Measurements from ENCODE around the gene LAD1. TPM values are rescaled to one million over a fixed set of nuclear protein-coding genes. Genes with fewer than 3 reads are reported as not detected.

The LAD1 gene
- total RNA-seq, 5 donors from 2014 or later (not counting 1 experiment from before 2014, with no cell fraction given), result 0.53 to 1.7 (median 1.1) TPM; not detected in 2

DNA sequence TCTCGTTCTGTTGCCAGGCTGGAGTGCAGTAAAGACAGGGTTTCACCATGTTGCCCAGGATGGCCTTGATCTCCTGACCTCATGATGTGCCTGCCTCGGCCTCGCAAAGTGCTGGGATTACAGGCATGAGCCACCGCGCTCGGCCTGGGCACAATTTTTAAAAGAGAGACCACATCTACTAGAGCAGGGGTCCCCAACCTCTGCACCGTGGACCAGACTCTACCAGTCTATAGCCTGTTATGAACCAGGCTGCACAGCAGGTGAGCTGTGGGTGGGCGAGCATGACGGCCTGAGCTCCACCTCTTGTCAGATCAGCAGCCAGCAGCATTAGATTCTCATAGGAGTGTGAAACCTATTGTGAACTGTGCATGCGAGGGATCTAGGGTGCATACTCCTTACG lies 42.4 kb downstream of the LAD1 start:
- Mint-ChIP-seq H3K4me1 (no peaks in the 10 kb centered on the region), H3K27me3 (peaks cover 11 to 34% of the 10 kb centered on the region in 2 donors), H3K36me3 (no peaks in the 10 kb centered on the region), H3K9me3 (no peaks in the 10 kb centered on the region), H3K4me3 (no peak overlapping the region), H3K27ac (no peak overlapping the region)
- Histone ChIP-seq H3K4me1 (ENCODE audit: control insufficient read depth in 1 of 2, extremely low read depth in 1 of 2, insufficient read depth in 2 of 2, low read length in 2 of 2) (no peaks in the 10 kb centered on the region), H3K36me3 (ENCODE audit: control insufficient read depth in 2 of 2, extremely low read depth in 1 of 2, insufficient read depth in 1 of 2, low read length in 1 of 2) (no peaks in the 10 kb centered on the region), H3K27ac (ENCODE audit: low read length) (no peak overlapping the region), H3K4me3 (ENCODE audit: control insufficient read depth in 1 of 2, extremely low read depth in 1 of 2, low read length in 1 of 2) (no peak overlapping the region), H3K9me3 (no peaks in the 10 kb centered on the region), H3K27me3 (replicated peaks in 1 of 2; ENCODE audit: control insufficient read depth in 2 of 2, extremely low read depth in 1 of 2, insufficient read depth in 2 of 2, low read length in 1 of 2) (peaks cover 0 to 58% of the 10 kb centered on the region in 2 experiments)
- DNase-seq (no peak), ATAC-seq (replicated peaks in 1 of 4) (no peak)
- WGBS (ENCODE audit: insufficient coverage), result 78% methylated on average over 7 of the region's 11 CpGs
- CTCF ChIA-PET, result no interaction called here
- POLR2A ChIA-PET, result no interaction called here

DNA sequence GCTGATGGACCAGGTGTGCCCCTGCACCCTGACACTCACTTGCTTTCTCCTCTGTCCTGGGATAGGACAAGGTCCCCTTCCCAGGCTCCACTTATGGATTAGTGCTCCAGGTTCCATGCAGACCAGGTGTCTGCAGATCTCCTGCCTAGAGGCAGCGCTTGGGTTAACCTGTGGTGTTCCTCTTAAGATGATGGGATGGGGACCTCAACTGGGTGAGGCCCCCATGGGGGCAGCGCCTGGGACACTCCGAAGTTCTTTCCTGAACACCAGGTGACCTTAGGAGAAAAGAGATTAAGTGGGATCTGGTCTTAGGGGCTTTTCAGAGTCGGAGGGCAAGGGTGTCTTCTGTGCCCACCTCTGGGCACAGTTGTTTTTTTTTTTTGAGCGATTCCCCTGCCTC lies 42.9 kb downstream of the LAD1 start:
- H3K27me3 Mint-ChIP-seq, result peaks cover 12 to 37% of the 10 kb centered on the region in 2 donors
- H3K9me3 ChIP-seq, result no peaks in the 10 kb centered on the region
- H3K4me3 Mint-ChIP-seq, result no peak overlapping the region
- no peaks in the 10 kb centered on the region for H3K4me1 Mint-ChIP-seq
- WGBS (ENCODE audit: insufficient coverage), result 81% methylated on average over 5 of the region's 5 CpGs
- CTCF ChIA-PET, result no interaction called here
- no peak overlapping the region for H3K27ac ChIP-seq (ENCODE audit: low read length)
- H3K4me3 ChIP-seq (ENCODE audit: control insufficient read depth in 1 of 2, extremely low read depth in 1 of 2, low read length in 1 of 2), result no peak overlapping the region
- H3K36me3 ChIP-seq (ENCODE audit: control insufficient read depth in 2 of 2, extremely low read depth in 1 of 2, insufficient read depth in 1 of 2, low read length in 1 of 2), result no peaks in the 10 kb centered on the region
- DNase-seq (no peak), ATAC-seq (replicated peaks in 1 of 4) (no peak)
- H3K27ac Mint-ChIP-seq, result no peak overlapping the region
- no peaks in the 10 kb centered on the region for H3K9me3 Mint-ChIP-seq
- peaks cover 0 to 53% of the 10 kb centered on the region in 2 experiments for H3K27me3 ChIP-seq (replicated peaks in 1 of 2; ENCODE audit: control insufficient read depth in 2 of 2, extremely low read depth in 1 of 2, insufficient read depth in 2 of 2, low read length in 1 of 2)
- H3K36me3 Mint-ChIP-seq, result no peaks in the 10 kb centered on the region
- POLR2A ChIA-PET, result no interaction called here
- H3K4me1 ChIP-seq (ENCODE audit: control insufficient read depth in 1 of 2, extremely low read depth in 1 of 2, insufficient read depth in 2 of 2, low read length in 2 of 2), result no peaks in the 10 kb centered on the region

DNA sequence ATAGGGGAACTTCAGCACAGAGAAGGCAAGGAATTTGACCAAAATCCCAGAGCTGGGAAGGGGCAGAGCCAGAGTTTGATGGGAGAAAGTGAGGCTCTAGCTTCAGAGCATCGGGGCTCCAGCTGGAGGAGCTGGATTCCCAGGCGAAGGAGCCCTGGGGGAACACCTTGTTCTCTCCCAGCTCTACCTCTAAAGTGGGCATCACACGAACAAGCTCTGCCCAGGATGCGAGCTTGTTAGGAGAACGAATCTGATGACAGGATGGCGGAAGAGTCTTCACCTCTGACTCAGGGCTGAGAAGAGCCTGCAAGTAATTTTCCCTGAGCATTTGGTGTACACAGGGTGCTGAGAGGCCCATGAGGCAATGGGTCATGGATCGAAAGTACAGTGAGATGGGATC lies 43.7 kb downstream of the LAD1 start:
- Mint-ChIP-seq H3K27me3 (peaks cover 17 to 41% of the 10 kb centered on the region in 2 donors), H3K4me3 (no peak overlapping the region), H3K4me1 (no peaks in the 10 kb centered on the region), H3K9me3 (no peaks in the 10 kb centered on the region), H3K36me3 (no peaks in the 10 kb centered on the region), H3K27ac (no peak overlapping the region)
- WGBS (ENCODE audit: insufficient coverage), result 74% methylated on average over 6 of the region's 7 CpGs
- no peak overlapping the region for H3K27ac ChIP-seq (ENCODE audit: low read length)
- DNase-seq, result no peak
- peaks cover 0 to 48% of the 10 kb centered on the region in 2 experiments for H3K27me3 ChIP-seq (replicated peaks in 1 of 2; ENCODE audit: control insufficient read depth in 2 of 2, extremely low read depth in 1 of 2, insufficient read depth in 2 of 2, low read length in 1 of 2)
- no peaks in the 10 kb centered on the region for H3K4me1 ChIP-seq (ENCODE audit: control insufficient read depth in 1 of 2, extremely low read depth in 1 of 2, insufficient read depth in 2 of 2, low read length in 2 of 2)
- H3K9me3 ChIP-seq, result no peaks in the 10 kb centered on the region
- POLR2A ChIA-PET, result no interaction called here
- no peak overlapping the region for H3K4me3 ChIP-seq (ENCODE audit: control insufficient read depth in 1 of 2, extremely low read depth in 1 of 2, low read length in 1 of 2)
- CTCF ChIA-PET, result no interaction called here
- H3K36me3 ChIP-seq (ENCODE audit: control insufficient read depth in 2 of 2, extremely low read depth in 1 of 2, insufficient read depth in 1 of 2, low read length in 1 of 2), result no peaks in the 10 kb centered on the region
- no peak for ATAC-seq (replicated peaks in 1 of 4)

DNA sequence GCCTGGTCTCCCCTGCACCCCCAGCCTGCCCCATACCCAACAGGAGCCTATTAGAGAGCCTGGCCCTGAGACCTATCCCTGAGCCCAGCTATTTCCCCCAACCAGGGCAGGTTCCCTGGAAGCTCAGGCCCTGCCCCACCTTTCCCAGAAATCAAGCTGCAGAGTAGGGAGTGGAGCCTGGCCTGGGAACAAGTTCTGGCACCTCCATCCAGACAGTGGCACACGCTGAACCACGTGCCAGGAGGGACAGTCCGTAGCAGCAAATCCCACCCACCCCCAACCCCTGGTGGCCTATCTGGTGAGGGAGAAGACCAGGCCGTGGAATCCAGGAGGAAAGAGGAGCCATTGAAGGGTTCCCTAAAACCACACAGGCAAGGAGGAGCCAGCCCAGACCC lies 44.2 kb downstream of the LAD1 start:
- Mint-ChIP-seq H3K4me1 (no peaks in the 10 kb centered on the region), H3K27ac (no peak overlapping the region), H3K4me3 (no peak overlapping the region), H3K27me3 (peaks cover 17 to 41% of the 10 kb centered on the region in 2 donors), H3K9me3 (no peaks in the 10 kb centered on the region), H3K36me3 (no peaks in the 10 kb centered on the region)
- Histone ChIP-seq H3K4me3 (ENCODE audit: control insufficient read depth in 1 of 2, extremely low read depth in 1 of 2, low read length in 1 of 2) (no peak overlapping the region), H3K27me3 (replicated peaks in 1 of 2; ENCODE audit: control insufficient read depth in 2 of 2, extremely low read depth in 1 of 2, insufficient read depth in 2 of 2, low read length in 1 of 2) (peaks cover 0 to 46% of the 10 kb centered on the region in 2 experiments), H3K9me3 (no peaks in the 10 kb centered on the region), H3K27ac (ENCODE audit: low read length) (no peak overlapping the region), H3K4me1 (ENCODE audit: control insufficient read depth in 1 of 2, extremely low read depth in 1 of 2, insufficient read depth in 2 of 2, low read length in 2 of 2) (no peaks in the 10 kb centered on the region), H3K36me3 (ENCODE audit: control insufficient read depth in 2 of 2, extremely low read depth in 1 of 2, insufficient read depth in 1 of 2, low read length in 1 of 2) (no peaks in the 10 kb centered on the region)
- WGBS (ENCODE audit: insufficient coverage), result no CpG with 5 or more reads among the region's 4 CpGs
- CTCF ChIA-PET, result no interaction called here
- POLR2A ChIA-PET, result no interaction called here
- ATAC-seq (replicated peaks in 1 of 4) (no peak), DNase-seq (no peak)

DNA sequence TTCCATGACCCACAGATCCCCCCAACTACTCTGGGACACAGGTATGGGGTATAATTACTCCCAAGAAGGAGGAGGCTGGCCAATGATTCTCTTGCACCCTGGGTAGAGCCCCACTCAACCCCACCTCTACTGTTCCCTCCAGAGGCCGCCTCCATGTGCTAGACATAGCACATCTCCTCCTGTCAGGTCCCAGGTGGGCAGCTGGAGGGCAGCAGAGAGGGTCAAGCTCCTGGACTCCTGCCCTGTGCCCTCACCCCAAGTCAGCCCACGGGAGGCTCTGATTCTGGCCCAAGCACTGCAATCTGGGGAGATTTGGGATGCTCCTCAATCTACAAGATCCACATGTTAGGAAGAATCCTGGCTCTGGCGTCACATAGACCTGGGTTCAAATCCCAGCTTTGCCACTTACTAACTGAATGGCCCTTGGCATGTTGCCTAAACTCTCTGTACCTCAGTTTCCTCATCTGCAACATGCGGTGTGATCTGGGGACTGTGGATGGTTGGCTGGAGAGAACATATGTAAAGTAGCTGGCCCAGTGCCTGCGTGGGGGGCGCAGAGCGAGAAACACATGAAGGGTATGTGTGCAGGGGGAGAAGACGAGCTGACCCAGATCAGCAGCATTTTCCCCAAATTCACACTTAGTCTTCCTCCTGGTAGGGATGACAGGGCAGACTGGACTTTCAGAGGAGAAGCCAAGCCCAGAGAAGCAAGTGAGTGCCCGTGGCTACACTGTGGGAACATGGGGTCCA lies 44.8 kb downstream of the LAD1 start:
- Mint-ChIP-seq H3K27ac (no peak overlapping the region), H3K4me3 (no peak overlapping the region), H3K9me3 (no peaks in the 10 kb centered on the region), H3K27me3 (peaks cover 21 to 38% of the 10 kb centered on the region in 2 donors), H3K4me1 (no peaks in the 10 kb centered on the region), H3K36me3 (no peaks in the 10 kb centered on the region)
- no peak overlapping the region for H3K4me3 ChIP-seq (ENCODE audit: control insufficient read depth in 1 of 2, extremely low read depth in 1 of 2, low read length in 1 of 2)
- no peak for DNase-seq
- CTCF ChIA-PET, result no interaction called here
- ATAC-seq (replicated peaks in 1 of 4), result no peak
- H3K4me1 ChIP-seq (ENCODE audit: control insufficient read depth in 1 of 2, extremely low read depth in 1 of 2, insufficient read depth in 2 of 2, low read length in 2 of 2), result no peaks in the 10 kb centered on the region
- WGBS (ENCODE audit: insufficient coverage), result 48% methylated on average over 3 of the region's 9 CpGs
- POLR2A ChIA-PET, result no interaction called here
- peaks cover 0 to 48% of the 10 kb centered on the region in 2 experiments for H3K27me3 ChIP-seq (replicated peaks in 1 of 2; ENCODE audit: control insufficient read depth in 2 of 2, extremely low read depth in 1 of 2, insufficient read depth in 2 of 2, low read length in 1 of 2)
- H3K27ac ChIP-seq (ENCODE audit: low read length), result no peak overlapping the region
- H3K36me3 ChIP-seq (ENCODE audit: control insufficient read depth in 2 of 2, extremely low read depth in 1 of 2, insufficient read depth in 1 of 2, low read length in 1 of 2), result no peaks in the 10 kb centered on the region
- H3K9me3 ChIP-seq, result no peaks in the 10 kb centered on the region

DNA sequence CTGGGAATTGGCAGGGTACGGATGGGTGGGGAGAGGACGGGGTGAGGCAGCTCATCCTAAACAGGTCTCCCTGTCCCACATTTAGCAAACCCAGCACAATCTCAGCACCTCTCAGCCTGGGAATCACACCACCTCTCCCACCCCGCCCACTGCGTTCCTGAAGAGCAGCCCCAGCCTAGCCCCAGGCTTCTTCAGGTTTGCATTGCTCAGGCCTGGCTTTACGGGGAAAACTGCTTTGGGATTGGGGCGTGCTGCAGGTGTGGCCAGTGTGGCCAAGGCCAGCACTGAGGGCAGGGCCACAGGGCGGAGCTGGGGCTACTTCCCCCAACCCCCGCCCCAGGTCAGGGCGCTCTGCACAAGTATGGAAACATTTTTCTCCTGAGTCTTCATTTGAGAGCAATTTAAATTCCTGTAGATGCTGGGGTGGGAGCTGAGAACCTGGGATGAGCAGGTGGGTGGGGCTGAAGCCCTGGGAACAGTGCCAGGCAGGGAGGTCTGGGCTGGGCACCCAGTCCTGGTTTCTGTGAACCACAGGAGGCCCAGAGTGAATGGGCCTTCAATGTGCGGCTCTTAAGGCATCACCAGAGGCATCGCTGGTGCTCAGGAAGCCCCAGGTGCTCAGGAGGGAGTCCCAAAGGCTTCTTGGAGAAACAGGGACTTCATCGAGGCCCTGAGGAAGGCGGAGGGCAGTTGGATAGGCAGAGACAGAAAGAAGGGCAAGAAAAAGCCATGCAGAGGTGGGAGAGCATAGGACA lies 45.8 kb downstream of the LAD1 start:
- DNase-seq (no peak), ATAC-seq (replicated peaks in 1 of 4) (no peak)
- peaks cover 0 to 40% of the 10 kb centered on the region in 2 experiments for H3K27me3 ChIP-seq (replicated peaks in 1 of 2; ENCODE audit: control insufficient read depth in 2 of 2, extremely low read depth in 1 of 2, insufficient read depth in 2 of 2, low read length in 1 of 2)
- H3K27ac Mint-ChIP-seq, result no peak overlapping the region
- H3K27ac ChIP-seq (ENCODE audit: low read length), result no peak overlapping the region
- H3K36me3 Mint-ChIP-seq, result no peaks in the 10 kb centered on the region
- CTCF ChIA-PET, result no interaction called here
- no peaks in the 10 kb centered on the region for H3K9me3 Mint-ChIP-seq
- POLR2A ChIA-PET, result no interaction called here
- 72% methylated on average over 6 of the region's 13 CpGs for WGBS (ENCODE audit: insufficient coverage)
- peaks cover 22 to 36% of the 10 kb centered on the region in 2 donors for H3K27me3 Mint-ChIP-seq
- H3K4me1 Mint-ChIP-seq, result no peaks in the 10 kb centered on the region
- H3K9me3 ChIP-seq, result no peaks in the 10 kb centered on the region
- H3K4me3 Mint-ChIP-seq, result no peak overlapping the region
- H3K4me3 ChIP-seq (ENCODE audit: control insufficient read depth in 1 of 2, extremely low read depth in 1 of 2, low read length in 1 of 2), result no peak overlapping the region
- no peaks in the 10 kb centered on the region for H3K4me1 ChIP-seq (ENCODE audit: control insufficient read depth in 1 of 2, extremely low read depth in 1 of 2, insufficient read depth in 2 of 2, low read length in 2 of 2)
- no peaks in the 10 kb centered on the region for H3K36me3 ChIP-seq (ENCODE audit: control insufficient read depth in 2 of 2, extremely low read depth in 1 of 2, insufficient read depth in 1 of 2, low read length in 1 of 2)

Measured in T-cell (primary cell).